Ishikawa (cell line): Measurements from ENCODE around the gene INPPL1.

Experiments used
- CREB1 ChIP-seq: IDR thresholded peaks from 2 replicates; pipeline ENCODE4 v1.6.1; 2012; ENCODE audit warnings: low read depth
- EP300 ChIP-seq: IDR thresholded peaks from 2 replicates; pipeline ENCODE4 v1.6.1; 2012; ENCODE audit warnings: borderline replicate concordance
- NFIC ChIP-seq: IDR thresholded peaks from 2 replicates; pipeline ENCODE4 v1.6.1; 2012
- RAD21 ChIP-seq: IDR thresholded peaks from 2 replicates; pipeline ENCODE4 v1.6.1; 2012; ENCODE audit warnings: low read depth
- TAF1 ChIP-seq: IDR thresholded peaks from 2 replicates; pipeline ENCODE4 v1.6.1; 2012; ENCODE audit warnings: low read depth, mild to moderate bottlenecking

- TF ChIP-seq RAD21 (no peak), TAF1 (no peak), EP300 (no peak), CREB1 (no peak), NFIC (no peak)
Observed at GRCh38 chr11:72228229-72228843, 3.8 kb downstream of the INPPL1 start.
